HK-2 (cell line): ENCODE data around the gene RPS27A.
"Not testable (repeated sequence)": the region's sequence is repeated elsewhere in the genome, so short reads cannot be mapped to it uniquely, and the experiment has no call there.

Experiments
- DNase-seq: peaks from one replicate; pipeline ENCODE4 v3.0.0-alpha.2; 2018; ENCODE audit not compliant: unreplicated experiment

Gene RPS27A

DNA sequence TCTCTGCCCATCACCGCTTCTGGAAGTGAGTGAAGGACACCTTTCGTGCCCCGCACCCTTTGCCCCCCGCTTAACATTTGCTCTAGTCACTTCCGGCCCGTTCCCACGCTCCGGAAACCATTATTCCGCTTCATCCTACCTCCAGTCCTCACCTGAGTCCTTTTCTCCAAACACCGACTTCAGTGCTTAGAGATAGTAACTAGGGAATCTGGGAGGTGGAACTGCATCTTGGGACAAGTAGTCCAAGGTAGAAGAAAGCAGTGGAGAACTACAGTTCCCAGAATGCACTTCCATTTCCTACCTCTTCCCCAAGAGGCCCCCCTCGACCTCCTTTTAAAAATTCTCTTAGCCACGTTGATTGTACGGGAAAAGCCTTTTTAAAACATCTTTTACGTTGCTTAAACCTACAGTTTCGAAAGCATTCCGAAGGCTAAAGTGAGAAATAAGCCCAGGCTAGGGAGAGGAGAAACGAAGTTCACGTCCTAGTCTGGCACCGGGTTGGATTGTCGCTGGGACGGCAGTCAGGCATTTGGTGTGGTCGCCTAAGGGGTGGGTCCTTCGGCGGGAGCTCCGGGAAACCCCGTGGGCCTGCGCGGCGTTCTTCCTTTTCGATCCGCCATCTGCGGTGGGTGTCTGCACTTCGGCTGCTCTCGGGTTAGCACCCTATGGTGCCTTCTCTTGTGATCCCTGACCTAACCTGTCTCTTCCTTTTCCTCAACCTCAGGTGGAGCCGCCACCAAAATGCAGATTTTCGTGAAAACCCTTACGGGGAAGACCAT, at the start of gene RPS27A, which contains the start of gene CLHC1:
Gene RPS27A, plus strand, starts transcription at position 605 of the 779 bp plus-strand sequence. Its CDS starts 137 bp downstream, at position 742.
Gene CLHC1, minus strand, starts transcription at position 210 of the 779 bp plus-strand sequence. CDS start 9,882 bp downstream, outside the sequence.
- peak; percentile 91 for DNase-seq

DNA sequence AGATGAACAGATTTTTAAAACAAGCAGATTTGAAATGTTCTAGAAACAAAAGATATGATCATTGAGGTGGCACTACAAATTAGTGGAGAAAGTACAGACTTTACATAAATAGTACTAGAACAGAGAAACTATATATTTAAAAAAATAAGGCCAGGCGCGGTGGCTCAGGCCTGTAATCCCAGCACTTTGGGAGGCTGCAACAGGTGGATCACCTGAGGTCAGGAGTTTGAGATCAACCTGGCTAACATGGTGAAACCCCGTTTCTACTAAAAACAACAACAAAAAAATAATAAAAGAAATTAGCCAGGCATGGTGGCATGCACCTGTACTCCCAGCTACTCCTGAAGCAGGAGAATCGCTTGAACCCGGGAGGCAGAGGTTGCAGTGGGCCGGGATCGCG, 45.7 kb upstream of the RPS27A start:
- DNase-seq, result not testable (repeated sequence)

DNA sequence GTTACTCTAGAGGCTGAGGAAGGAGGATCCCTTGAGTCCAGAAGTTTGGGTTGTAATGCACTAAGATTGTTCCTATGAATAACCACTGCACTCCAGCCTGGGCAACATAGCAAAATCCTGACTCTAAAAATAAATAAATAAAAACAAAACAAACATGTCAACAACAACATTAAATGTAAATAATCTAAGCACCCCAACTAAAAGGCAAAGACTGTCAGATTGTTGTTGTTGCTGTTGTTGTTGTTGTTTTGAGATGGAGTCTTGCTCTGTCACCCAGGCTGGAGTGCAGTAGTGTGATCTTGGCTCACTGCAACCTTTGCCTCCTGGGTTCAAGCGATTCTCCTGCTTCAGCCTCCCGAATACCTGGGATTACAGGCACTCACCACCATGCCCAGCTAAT, 40.6 kb upstream of the RPS27A start:
- not testable (repeated sequence) for DNase-seq

DNA sequence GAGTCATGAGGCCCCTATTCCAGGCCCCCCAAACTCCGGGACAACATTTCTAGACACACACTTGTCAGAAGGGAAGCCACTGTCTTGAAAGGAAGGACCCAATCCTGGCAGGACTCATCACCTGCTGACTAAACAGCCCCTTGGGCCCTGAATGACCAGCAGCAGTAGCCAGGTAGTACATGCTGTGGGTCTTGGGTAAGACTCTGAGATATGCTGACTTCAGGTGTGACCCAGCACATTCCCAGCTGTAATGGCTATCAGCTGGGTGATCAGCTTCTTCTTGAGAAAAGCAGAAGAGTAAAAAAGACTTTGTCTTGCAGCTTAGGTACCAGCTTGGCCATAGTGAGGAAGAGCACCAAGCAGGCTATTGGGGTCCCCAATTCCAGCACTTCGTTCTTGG, 36.0 kb upstream of the RPS27A start:
- DNase-seq, result no peak

DNA sequence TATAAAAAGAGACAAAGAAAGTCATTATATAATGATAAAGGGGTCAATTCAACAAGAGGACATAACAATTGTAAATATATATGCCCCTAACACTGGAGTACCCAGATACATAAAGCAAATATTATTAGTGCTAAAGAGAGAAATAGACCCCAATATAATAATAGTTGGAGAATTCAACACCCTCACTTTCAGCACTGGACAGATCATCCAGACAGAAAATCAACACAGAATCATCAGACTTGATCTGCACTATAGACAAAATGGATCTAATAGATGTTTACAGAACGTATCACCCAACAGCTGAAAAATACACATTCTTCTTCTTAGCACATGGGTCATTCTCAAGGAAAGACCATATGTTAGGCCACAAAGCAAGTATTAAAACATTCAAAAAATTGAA, 32.1 kb upstream of the RPS27A start:
- DNase-seq, result no peak

DNA sequence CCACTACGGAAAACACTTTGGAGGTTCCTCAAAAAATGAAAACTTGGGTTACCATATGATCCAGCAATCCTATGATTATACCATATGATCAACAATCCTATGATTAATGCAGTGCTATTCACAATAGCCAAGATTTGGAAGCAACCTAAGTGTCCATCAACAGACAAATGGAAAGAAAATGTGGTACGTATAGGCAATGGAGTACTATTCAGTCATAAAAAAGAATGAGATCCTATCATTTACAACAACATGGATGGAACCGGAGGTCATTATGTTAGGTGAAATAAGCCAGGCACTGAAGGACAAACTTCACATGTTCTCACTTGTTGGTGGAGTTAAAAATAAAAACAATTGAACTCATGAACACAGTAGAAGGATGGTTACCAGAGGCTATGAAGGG, 28.0 kb upstream of the RPS27A start:
- DNase-seq, result no peak

DNA sequence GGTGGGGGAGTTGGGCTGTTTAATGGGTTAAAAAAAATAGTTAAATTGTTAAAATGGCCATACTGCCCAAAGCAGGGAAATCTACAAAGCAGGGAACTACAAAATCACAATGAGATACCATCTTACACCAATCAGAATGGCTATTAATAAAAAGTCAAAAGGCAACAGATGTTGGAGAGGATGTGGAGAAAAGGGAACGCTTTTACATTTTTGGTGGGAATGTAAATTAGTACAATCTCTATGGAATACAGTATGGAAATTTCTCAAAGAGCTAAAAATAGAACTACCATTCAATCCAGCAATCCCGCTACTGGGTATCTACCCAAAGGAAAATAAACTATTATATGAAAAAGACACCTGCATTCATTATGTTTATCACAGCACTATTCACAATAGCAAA, 27.5 kb upstream of the RPS27A start:
- no peak for DNase-seq

DNA sequence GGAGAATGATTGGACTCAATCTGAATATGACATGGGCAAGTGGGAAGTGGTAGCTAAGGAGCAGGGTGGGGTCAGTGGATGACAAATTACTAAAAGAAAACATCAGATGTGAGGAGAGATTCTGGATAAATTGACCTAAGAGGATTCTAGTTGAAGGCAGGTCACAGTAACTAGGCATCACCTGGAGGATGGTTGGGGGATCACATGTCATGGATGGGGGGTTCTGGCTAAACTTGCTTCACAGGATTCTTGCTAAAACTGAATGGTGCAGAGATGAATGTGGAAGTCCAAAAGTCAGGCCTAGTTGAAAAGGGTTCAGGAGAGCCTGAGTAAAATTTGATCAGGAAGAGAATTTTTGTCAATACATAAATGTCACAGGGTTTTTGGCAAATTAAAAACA, 18.7 kb upstream of the RPS27A start:
- DNase-seq, result no peak

DNA sequence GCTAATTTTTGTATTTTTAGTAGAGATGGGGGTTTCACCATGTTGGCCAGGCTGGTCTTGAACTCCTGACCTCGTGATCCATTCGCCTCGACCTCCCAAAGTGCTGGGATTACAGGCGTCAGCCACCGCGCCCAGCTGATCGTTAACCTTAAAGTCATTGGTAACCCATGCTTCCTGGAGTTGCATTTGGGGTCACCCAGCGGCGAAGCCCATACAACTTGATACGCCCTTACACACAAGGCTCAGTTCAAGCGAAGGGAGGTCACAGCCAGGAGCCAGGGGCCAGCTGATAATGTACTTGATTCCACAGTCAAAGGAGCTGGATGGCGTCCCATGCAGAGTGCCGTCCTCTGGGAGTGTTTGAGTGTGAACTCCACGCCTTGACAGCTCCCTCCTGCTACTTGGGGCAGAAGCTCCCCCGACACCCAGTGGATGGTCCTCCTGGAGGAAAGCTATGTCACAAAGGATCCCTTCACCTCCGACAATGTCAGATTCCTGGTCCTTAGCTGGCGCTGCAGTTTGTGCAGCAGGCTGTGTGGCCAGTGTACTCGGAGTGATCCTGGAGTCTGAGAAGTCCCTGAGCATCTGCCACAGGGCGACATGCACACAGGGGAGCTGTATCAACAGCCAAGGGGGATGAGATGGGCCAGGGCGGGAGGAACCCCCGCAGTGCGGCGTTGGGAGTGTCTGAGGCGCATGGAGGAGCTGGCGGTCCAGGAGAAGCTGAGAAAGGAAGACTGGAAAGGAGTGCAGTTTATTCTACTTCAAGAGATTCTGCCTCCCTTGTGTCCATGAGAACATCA, 8.3 kb upstream of the RPS27A start:
- DNase-seq, result no peak

DNA sequence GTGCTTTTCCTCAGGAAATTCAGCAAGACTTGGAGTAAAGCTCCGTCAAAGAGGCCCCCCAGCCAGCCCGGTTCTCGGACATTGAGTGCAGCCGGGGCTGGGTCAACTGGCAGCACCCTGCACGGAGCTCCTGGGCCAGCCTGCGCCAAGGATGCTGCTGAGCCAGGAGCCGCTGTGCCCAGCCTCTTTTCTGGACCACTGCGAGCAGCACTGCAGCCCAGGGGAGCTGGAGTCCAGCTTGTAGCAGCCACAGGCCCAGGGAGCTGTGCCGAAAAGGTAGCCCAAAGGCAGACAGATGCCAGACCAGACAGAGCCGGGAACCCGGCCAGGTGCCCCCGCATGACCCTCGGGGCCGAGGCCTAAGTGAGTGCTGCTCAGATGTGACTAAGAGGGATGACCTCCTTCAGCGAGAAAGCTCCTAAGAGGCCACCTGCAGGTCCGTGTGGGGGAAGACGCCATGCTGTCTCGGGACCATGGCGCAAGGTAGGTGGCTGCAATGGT, 7.7 kb upstream of the RPS27A start:
- no peak for DNase-seq

DNA sequence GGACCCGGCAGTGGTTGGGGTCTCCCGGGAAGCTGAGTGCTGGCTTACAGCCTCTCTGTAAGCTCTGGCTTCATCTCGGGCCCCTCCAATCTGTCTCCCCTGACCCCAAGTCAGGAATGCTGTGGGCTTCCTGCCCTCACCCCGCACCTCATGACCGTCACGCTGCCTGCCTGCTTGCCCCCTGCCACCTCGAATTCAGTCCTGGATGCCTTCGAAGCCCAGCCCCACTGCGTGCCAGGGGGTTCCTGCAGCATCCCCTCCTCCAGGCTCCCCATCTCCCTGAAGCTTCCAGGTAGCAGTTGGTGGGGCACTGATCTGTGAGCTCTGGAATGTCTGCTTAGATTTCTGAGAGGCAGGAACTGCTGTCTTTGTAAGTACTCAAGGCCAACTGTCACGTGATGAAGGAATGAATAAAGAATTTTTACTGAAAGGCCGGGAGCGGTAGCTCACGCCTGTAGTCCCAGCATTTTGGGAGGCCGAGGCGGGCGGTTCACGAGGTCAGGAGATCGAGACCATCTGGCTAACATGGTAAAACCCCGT, 6.9 kb upstream of the RPS27A start:
- DNase-seq, result no peak

DNA sequence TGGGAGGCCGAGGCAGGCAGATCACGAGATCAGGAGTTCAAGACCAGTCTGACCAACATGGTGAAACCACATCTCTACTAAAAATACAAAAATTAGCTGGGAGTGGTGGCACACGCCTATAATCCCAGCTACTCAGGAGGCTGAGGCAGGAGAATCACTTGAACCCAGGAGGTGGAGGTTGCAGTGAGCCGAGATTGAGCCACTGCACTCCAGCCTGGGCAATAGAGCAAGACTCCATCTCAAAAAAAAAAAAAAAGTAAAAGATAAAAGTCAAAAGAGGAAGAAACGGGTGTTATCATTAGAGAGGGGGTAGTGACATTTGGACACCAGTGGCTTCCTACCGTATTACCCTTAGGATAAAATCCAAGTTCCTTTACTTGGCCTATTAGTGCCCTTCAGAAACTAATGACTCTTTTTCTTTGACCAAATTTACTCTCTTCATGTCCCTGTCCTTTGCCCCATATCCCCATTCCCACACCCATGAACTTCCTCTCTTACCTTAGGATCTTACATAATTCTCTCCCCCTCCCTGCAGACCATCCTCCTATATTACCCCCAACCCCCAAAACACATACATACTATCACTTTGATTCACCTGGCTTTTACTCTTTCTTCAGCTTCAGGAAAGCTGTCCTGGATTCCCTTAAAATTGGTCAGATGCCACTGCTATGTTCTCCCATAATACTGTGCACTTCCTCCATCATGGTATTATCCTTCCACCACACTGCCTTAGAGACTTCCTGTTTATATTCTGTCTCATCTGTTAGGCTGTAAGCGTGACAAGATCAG, 4.9 kb upstream of the RPS27A start:
- not testable (repeated sequence) for DNase-seq

DNA sequence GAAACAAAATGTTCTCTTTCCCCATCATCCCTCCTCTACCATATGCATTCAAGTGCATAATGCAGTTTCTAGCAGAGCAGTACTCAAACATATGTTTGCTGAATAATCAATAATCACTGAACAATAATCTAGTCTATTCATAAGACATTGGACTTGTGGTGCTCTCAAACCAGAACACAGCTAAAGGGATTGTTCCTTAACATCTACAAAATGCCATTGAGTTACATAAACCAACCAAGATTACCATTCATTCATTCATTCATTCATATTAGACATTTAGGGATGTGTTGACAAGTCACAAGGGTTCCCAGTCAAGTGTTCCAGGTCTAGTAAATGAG, 4.3 kb upstream of the RPS27A start:
- no peak for DNase-seq

DNA sequence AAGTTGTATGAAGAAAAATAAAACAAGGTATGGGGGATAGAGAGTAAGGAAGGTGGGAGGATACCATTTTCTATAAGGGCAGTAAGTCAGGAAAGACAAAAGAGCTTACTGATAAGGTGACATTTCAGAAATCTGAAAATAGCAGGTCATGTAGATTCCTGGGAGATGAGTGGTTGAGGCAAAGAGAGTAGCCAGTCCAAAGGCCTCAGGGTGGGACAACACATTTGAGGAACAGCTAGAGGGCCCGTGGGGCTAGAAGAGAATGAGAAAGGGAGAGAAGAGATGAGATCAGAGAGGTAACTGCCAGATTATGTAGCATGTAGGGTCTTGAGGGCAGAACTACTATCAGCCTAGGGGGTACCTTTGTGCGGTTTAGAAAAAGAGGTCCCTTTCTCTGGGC, 3.3 kb upstream of the RPS27A start:
- no peak for DNase-seq

DNA sequence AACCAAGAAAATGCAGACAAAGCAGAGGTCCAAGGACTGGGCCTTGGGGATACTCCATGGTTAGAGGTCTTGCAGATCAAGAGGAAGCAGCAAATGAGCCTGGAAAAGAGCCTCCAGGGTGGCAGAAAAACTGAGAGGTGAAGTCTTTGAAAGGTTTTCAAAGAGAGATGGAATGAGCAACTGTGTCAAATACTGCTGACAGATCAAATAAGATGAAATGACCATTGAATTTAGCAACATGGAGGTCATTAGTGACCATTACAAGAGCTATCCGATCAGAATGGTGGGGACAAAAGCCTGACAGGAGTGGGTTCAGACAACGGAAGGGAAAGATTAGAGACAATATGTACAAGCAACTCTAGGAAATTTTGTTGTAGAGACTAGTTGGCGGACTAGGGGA, 1.9 kb upstream of the RPS27A start:
- no peak for DNase-seq

DNA sequence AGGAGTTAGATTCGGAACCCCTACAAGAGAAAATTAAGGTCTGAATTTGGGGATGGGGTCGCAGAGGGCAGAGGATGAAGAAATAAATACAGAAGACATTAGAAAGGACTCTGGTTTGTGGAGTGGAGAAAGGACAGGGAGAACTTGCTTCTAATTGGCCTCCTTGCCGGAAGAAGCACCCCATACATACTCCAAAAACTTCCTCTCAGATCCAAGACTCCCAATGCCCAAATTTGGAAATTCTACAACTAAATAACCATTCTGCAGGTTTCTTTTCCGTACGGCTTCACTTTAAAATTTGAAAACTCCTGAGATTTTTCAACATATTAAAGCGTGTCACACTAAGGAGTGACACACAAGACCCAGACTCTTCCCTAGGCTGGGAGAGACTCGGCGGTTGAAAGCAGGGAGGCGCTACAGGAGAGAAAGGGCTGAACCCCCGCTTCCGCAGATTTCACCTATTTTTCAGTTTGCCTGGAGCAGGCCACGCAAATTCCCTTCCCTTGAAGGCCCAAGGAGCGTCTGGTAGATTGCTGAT, 873 bp upstream of the RPS27A start:
- no peak for DNase-seq

DNA sequence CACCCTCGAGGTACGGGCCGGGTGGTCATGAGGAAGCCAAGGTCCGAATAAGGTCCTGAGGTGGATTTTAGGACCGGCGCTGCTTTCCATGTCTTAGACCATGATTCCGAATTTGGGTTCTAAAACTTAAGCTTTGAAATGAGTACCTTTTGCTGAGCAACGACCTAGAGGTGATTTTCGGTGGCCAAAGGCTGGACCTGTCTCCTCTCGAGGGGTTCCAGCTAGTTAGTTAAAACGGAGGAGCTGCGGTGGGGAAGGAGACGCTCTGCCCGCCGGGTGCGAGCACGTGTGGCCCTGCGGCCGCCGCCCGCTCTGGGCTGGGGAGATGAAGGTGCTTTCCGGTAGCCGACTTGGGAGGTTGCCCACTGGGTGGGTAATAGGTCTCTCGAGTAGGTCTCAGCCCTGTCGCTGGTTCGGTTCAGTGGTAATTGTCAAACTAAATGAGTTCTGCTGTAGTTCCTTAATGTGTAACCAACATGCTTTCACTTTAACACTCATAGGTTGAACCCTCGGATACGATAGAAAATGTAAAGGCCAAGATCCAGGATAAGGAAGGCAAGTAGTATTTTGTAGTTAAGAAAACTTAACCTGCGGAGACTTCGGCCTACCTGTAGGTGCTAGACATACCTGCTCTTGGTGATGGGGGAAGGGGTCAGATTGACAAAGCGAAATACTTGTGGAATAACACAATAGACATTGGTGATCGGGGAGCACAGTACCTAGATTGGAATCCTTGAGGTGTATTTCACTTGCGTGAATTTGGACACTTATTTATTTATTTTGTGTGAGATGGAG, 572 bp downstream of the RPS27A start:
- DNase-seq, result peak; percentile 35

DNA sequence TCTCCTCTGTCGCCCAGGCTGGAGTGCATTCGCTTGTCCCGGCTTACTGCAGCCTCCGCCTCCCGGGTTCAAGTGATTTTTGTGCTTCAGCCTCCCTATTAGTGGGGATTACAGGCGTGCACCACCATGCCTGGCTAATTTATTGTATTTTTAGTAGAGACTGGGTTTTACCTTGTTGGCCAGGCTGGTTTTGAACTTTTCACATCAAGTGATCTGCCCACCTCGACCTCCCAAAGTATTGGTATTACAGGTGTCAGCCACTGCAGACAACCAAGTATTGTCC, 1.1 kb downstream of the RPS27A start:
- DNase-seq, result no peak

DNA sequence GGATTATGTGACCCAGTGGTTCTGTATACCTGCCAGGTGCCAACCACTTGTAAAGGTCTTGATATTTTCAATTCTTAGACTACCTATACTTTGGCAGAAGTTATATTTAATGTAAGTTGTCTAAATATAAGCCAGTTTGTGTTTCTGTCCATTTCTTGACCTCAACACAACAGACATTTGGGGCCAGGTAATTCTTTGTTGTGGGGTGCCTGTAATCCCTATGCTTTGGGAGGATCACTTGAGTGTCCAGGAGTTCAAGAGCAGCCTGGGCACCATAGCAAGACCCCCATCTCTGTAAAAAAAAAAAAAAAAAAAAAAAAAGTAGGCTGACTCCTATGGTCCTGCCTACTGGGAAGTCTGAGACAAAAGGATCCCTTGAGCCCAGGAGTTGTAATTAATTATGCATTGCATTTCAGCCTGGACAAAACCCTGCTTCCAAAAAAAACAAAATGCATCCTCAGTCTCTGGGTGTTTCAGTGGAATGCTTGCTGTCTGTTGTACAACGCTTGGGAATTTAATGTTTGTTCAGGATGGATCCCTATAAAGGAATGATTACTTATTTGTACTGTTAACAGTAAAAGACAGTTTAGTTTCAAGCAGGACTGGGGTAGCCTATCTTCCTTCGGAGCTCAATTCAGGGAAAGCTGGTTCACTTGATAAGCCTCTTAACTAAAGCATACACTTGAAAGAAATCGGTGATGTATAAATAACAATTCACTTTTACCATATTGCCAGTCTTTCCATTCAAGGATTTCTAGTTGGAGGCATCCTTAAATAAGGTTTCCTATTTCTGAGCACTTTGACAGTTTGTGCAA, 3.4 kb downstream of the RPS27A start:
- no peak for DNase-seq

DNA sequence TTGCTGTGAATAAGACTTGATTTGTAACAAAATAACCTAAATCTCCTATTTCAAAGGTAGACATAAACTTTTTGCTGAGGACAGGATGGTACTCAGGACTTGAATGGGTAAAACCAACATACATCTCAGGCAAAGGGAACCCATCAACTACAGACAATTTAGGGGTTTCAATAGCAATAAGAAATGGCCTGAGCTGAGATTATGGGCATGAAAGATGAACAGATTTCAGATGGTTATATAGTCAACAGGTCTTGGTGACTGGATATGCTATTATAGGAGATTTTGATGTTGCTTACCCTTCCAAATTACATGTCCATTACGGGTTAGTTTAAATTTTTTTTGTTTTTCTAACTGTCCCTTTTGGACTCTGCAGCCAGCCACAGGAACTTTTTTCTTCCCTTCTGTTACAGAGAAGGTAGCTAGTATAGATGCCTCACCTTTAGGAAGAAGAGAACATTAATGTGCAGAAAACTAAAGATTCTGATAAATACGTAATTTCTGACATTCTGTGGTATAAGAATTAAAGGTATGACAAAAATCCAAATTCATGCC, 4.6 kb downstream of the RPS27A start:
- no peak for DNase-seq
